K562 (cell line): ENCODE results near the gene AHCYL2. TPM values are rescaled to one million over a fixed set of nuclear protein-coding genes. Genes with fewer than 3 reads are reported as not detected.
"Not testable (repeated sequence)": the region's sequence is repeated elsewhere in the genome, so short reads cannot be mapped to it uniquely, and the experiment has no call there.

Source experiments
- ATAC-seq: fragments of 200-7000 bp; cut with Tn5 transposase; 3 replicates; pipeline ENCODE4 v1.9.1; 2020; ENCODE audit warnings: moderate library complexity
- BruUV-seq: library from RNA; stranded (reverse); fragments of 400-500 nt; replicated peaks from 2 replicates; lab custom pipeline; 2021; lab: Mats Ljungman, UMichigan
- CTCF ChIA-PET: fragments of 300-600 bp; formaldehyde crosslinking; extraction: SDS; loops from one replicate; lab custom pipeline; 2021; ENCODE audit warnings: low intra/inter-chr PET ratio; lab: Yijun Ruan, JAX
- POLR2A ChIA-PET: fragments of 300-600, 350-650 bp; sonication (Branson Sonifier 250); formaldehyde crosslinking; extraction: SDS; loops from one replicate; lab custom pipeline; 2021; ENCODE audit warnings: antibody characterized with exemption, inconsistent platforms; lab: Yijun Ruan, JAX
- DNase-seq, 4 experiments: peaks; one replicate each; pipeline versions ENCODE4 v3.0.0 to v3.0.0-alpha.2; 2011 to 2018; ENCODE audit warnings: low spot score in 3 of 4, mixed read lengths in 3 of 4; ENCODE audit errors: extremely low read depth in 1 of 4
- FAIRE-seq: peaks from 2 replicates; lab custom pipeline; 2011; peaks lifted over from hg19 to GRCh38; lab: Jason Lieb, UNC
- H2AFZ ChIP-seq: 2 replicates; pipeline ENCODE4 v1.6.0; 2011; ENCODE audit warnings: low read depth, low read length, control low read depth, inconsistent platforms
- H3K27ac ChIP-seq: fragments of 200-600 bp; 3 replicates; pipeline ENCODE4 v1.8.0; 2011; ENCODE audit warnings: low read depth, mild to moderate bottlenecking, control low read depth, inconsistent platforms, low read length, moderate library complexity, mixed read lengths; ENCODE audit errors: extremely low read depth
- H3K27me3 ChIP-seq, 2 experiments: fragments of 300-600 bp in 1 of 2; 2 replicates in 1 of 2; 3 replicates in 1 of 2; pipeline versions ENCODE4 v1.6.0 to v1.8.0; 2011; ENCODE audit warnings: inconsistent platforms in 2 of 2, low read length in 2 of 2, mild to moderate bottlenecking in 1 of 2, mixed read lengths in 1 of 2, moderate library complexity in 1 of 2; ENCODE audit not compliant: control insufficient read depth in 2 of 2, insufficient read depth in 2 of 2
- H3K36me3 ChIP-seq: fragments of 300-600 bp; 3 replicates; pipeline ENCODE4 v1.8.0; 2011; ENCODE audit warnings: mild to moderate bottlenecking, low read length, inconsistent platforms; ENCODE audit not compliant: control insufficient read depth, insufficient read depth
- H3K4me1 ChIP-seq, 2 experiments: fragments of 200-600 bp in 1 of 2; replicated peaks in 1 of 2; 2 replicates in 1 of 2; 3 replicates in 1 of 2; pipeline versions ENCODE4 v1.5.1 to v1.8.0; 2011; ENCODE audit warnings: inconsistent platforms in 2 of 2, low read length in 2 of 2, mild to moderate bottlenecking in 1 of 2, mixed read lengths in 1 of 2, moderate library complexity in 1 of 2; ENCODE audit not compliant: control insufficient read depth in 2 of 2, insufficient read depth in 2 of 2
- H3K4me2 ChIP-seq: 2 replicates; pipeline ENCODE4 v1.6.1; 2011; ENCODE audit warnings: low read length, control low read depth, inconsistent platforms, mixed read lengths; ENCODE audit not compliant: insufficient read depth
- H3K4me3 ChIP-seq: fragments of 200-600 bp; sonication (generic), shearing (Covaris generic); 2 replicates; pipeline ENCODE4 v1.5.1; 2016; ENCODE audit warnings: control low read depth, inconsistent platforms
- H3K79me2 ChIP-seq: fragments of 200-600 bp; 3 replicates; pipeline ENCODE4 v1.8.0; 2011; ENCODE audit warnings: low read length, inconsistent platforms; ENCODE audit not compliant: control insufficient read depth, insufficient read depth
- H3K9ac ChIP-seq, 2 experiments: 2 replicates each; pipeline versions ENCODE4 v1.6.0 to v1.6.1; 2011; ENCODE audit warnings: low read depth in 2 of 2, low read length in 2 of 2, control low read depth in 1 of 2, inconsistent platforms in 1 of 2, mild to moderate bottlenecking in 1 of 2, mixed read lengths in 1 of 2; ENCODE audit not compliant: insufficient read depth in 1 of 2
- H3K9me1 ChIP-seq: one replicate; pipeline ENCODE4 v1.6.0; 2011; ENCODE audit warnings: inconsistent platforms, mild to moderate bottlenecking, low read length, moderate library complexity; ENCODE audit not compliant: control insufficient read depth, insufficient read depth
- H3K9me3 ChIP-seq: replicated peaks from 2 replicates; pipeline ENCODE4 v1.5.1; 2011; ENCODE audit warnings: low read depth, low read length, inconsistent platforms; ENCODE audit not compliant: control insufficient read depth, insufficient read depth
- H4K20me1 ChIP-seq: replicated peaks from 2 replicates; pipeline ENCODE4 v1.6.1; 2011; ENCODE audit warnings: low read length, inconsistent platforms, mixed read lengths; ENCODE audit not compliant: control insufficient read depth, insufficient read depth
- CBFA2T2 ChIP-seq: fragments of 450-650 bp; conservative IDR thresholded peaks from 2 replicates; pipeline ENCODE4 v1.6.1; 2017; ENCODE audit warnings: mild to moderate bottlenecking
- CBFA2T3 ChIP-seq: fragments of 450-650 bp; IDR thresholded peaks from 2 replicates; pipeline ENCODE4 v1.6.1; 2017
- DMBX1 ChIP-seq: fragments of 250-450 bp; sonication (Bioruptor Pico); IDR thresholded peaks from 2 replicates; pipeline ENCODE4 v1.8.0; 2022; ENCODE audit warnings: inconsistent platforms, mild to moderate bottlenecking, moderate library complexity, borderline replicate concordance
- EHMT2 ChIP-seq: fragments of 450-650 bp; IDR thresholded peaks from 2 replicates; pipeline ENCODE4 v1.6.1; 2018; ENCODE audit warnings: antibody characterized with exemption
- JUN ChIP-seq, 2 experiments: sonication (generic) in 1 of 2; formaldehyde crosslinking in 1 of 2; IDR thresholded peaks; 2 replicates each; pipeline versions ENCODE4 v1.6.1 to v1.8.0; 2012 to 2022; ENCODE audit warnings: borderline replicate concordance in 2 of 2, mild to moderate bottlenecking in 2 of 2, improper control_type of control experiment in 1 of 2, low read depth in 1 of 2, low read length in 1 of 2, missing genetic modification reagents in 1 of 2
- MYNN ChIP-seq, 2 experiments: sonication (generic); formaldehyde crosslinking in 1 of 2; IDR thresholded peaks; 2 replicates each; pipeline versions ENCODE4 v1.5.0 to v1.6.1; 2016 to 2020; ENCODE audit warnings: antibody characterized with exemption in 1 of 2, missing genetic modification reagents in 1 of 2
- VEZF1 ChIP-seq: fragments of 200-800 bp; sonication (Bioruptor generic); IDR thresholded peaks from 2 replicates; pipeline ENCODE4 v1.6.1; 2017; ENCODE audit warnings: missing genetic modification characterization, missing compliant biosample characterization
- WGBS: fragments of 100-300 bp; shearing (Covaris generic); methylation state at CpG from one replicate; pipeline ENCODE4 v1.1.6; 2016; ENCODE audit warnings: low coverage, mixed read lengths; ENCODE audit not compliant: insufficient coverage; ENCODE audit errors: missing lambda C conversion rate; 5-methylcytosine and 5-hydroxymethylcytosine counted together
- in situ Hi-C: fragments of 300-500 bp; cut with MboI; formaldehyde crosslinking; loops from 4 replicates; pipeline ENCODE4 v1.15.0; 2018; ENCODE audit warnings: inconsistent platforms, mixed read lengths
- intact Hi-C: fragments of 100-400 bp; cut with micrococcal nuclease; formaldehyde crosslinking; loops from 2 replicates; pipeline ENCODE4 v1.14.2; 2022
- polyA plus RNA-seq, 8 experiments: library from polyadenylated mRNA; depleted of rRNA in 4 of 8; stranded (reverse) in 5 of 8; unstranded in 3 of 8; fragments of >200 nt; fragmentation: Nextera tagmentation in 2 of 8; fragmentation: Illumina TruSeq in 1 of 8; extraction: Ambion mirVana in 2 of 8; extraction: Trizol in 1 of 8; gene quantifications; 2 replicates each; pipeline versions ENCODE4 v1.2.1 to v1.2.3, GENCODE V29; 2011 to 2014; ENCODE audit warnings: inconsistent platforms in 1 of 8, missing spikeins in 1 of 8
- total RNA-seq, 7 experiments: library from RNA; depleted of rRNA in 6 of 7; stranded (reverse); fragments of >200 nt in 6 of 7; fragmentation: Illumina TruSeq in 2 of 7; extraction: Trizol in 2 of 7; gene quantifications; 2 replicates each; pipeline versions ENCODE4 v1.2.1 to v1.2.3, GENCODE V29; 2011 to 2021; ENCODE audit warnings: low replicate concordance in 1 of 7
- TF ChIP-seq, protein P1 (sequence below): sonication (generic); formaldehyde crosslinking; IDR thresholded peaks from 2 replicates; pipeline ENCODE4 v1.8.1; 2023; ENCODE audit warnings: mild to moderate bottlenecking, missing genetic modification reagents

Gene AHCYL2
- total and polyA plus RNA-seq, 9 of the 15 experiments (the other 6 are each of a cell fraction or from before 2014, with no cell fraction given): 0.93 to 10.5 (median 5.2) TPM

GRCh38 chr7:129216821-129217416 lies 7.9 kb upstream of the AHCYL2 start:
- H3K27me3 ChIP-seq: peaks cover 19 to 37% of the 10 kb centered on the region in 2 experiments; a peak in 4 of 5 replicates
- not testable (repeated sequence) for H3K4me3 ChIP-seq, ATAC-seq, H3K4me2 ChIP-seq, H4K20me1 ChIP-seq, H3K27ac ChIP-seq, FAIRE-seq, H3K36me3 ChIP-seq, H3K9me3 ChIP-seq, H3K4me1 ChIP-seq, H3K9me1 ChIP-seq
- in situ Hi-C loops (loop anchor here (5.0 kb wide), 2 partner anchors 80 to 425 kb away; no protein-coding TSS in a partner anchor), intact Hi-C loops (loop anchor here (5.0 kb wide), 1 partner anchor 795 kb away; no protein-coding TSS in a partner anchor)
- WGBS: 4% methylated on average over 7 of the region's 8 CpGs
- TF ChIP-seq CBFA2T2: peak; percentile 23; the same call in 1 of the 2 replicates
- TF ChIP-seq CBFA2T3: peak; percentile 44
- TF ChIP-seq, all 486 proteins: peak for 2; not testable (repeated sequence) for 484
- H3K9ac ChIP-seq, H2AFZ ChIP-seq, H3K79me2 ChIP-seq, BruUV-seq, DNase-seq: not testable (repeated sequence)
- CTCF ChIA-PET: interaction anchor here (0.6 to 3.0 kb wide), 5 partner anchors 54 to 1511 kb away, joined by 3 to 57 read pairs (median 5); no protein-coding TSS in a partner anchor
- POLR2A ChIA-PET: interaction anchor here (0.9 kb wide), 1 partner anchor 37 kb away, joined by 5 read pairs; no protein-coding TSS in a partner anchor

DNA sequence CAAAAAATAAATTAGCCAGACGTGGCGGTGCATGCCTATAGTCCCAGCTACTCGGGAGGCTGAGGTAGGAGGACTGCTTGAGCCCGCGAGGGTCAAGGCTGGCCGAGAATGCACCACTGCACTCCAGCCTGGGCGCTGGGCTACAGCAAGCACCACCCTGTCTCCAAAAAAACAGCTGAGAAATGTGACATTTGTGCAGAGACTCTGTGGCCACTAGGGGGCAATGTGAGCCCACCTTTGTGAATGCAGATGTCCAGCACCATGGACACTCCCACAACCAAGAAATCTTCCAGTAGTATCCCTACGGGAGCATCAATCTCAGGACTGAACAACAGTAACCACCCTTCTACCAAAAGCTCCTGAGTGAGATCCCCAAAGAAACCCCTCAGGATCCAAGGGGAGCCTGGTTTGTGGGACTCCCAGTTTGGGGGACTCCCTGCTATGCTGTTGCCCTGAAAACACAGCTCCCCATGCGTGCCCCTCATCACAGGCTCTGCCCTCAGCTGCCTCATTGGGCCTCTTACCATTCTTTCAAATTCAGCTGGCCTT lies 6.2 kb upstream of the AHCYL2 start:
- no peak overlapping the region for H3K4me2 ChIP-seq
- intact Hi-C loops: loop anchor here (1.0 to 5.0 kb wide), 6 partner anchors 53 to 794 kb away; no protein-coding TSS in a partner anchor
- H3K79me2 ChIP-seq: no peaks in the 10 kb centered on the region
- 6% methylated on average over 9 of the region's 9 CpGs for WGBS
- H3K27me3 ChIP-seq: peaks cover 8 to 27% of the 10 kb centered on the region in 2 experiments; a peak in 2 of 5 replicates
- POLR2A ChIA-PET: interaction anchor here (0.6 to 1.3 kb wide), 6 partner anchors 11 to 269 kb away, joined by 3 to 5 read pairs (median 4); no protein-coding TSS in a partner anchor
- H3K4me1 ChIP-seq: peaks cover 0 to 3% of the 10 kb centered on the region in 2 experiments; a peak in 1 of 5 replicates
- in situ Hi-C loops: loop anchor here (5.0 kb wide), 2 partner anchors 79 to 424 kb away; no protein-coding TSS in a partner anchor
- ATAC-seq: peak; percentile 96
- H3K36me3 ChIP-seq: no peaks in the 10 kb centered on the region
- 0 out of 2 replicates have a peak overlapping the region, but pooled peaks have one; percentile 19 for H2AFZ ChIP-seq
- H4K20me1 ChIP-seq: no peaks in the 10 kb centered on the region
- H3K27ac ChIP-seq: no peak overlapping the region
- CTCF ChIA-PET: interaction anchor here (0.5 to 3.0 kb wide), 17 partner anchors 51 to 1613 kb away, joined by 3 to 57 read pairs (median 3); no protein-coding TSS in a partner anchor
- peak overlapping the region in 1 of 2 experiments; percentile 24; a peak in 1 of 4 replicates for H3K9ac ChIP-seq
- peak; percentile 99 for FAIRE-seq
- peak; percentile 85 to 93 (median 88) for DNase-seq
- H3K9me1 ChIP-seq: no peaks in the 10 kb centered on the region
- H3K9me3 ChIP-seq: no peaks in the 10 kb centered on the region
- no peak overlapping the region for H3K4me3 ChIP-seq
- no TSS peak for BruUV-seq
- TF ChIP-seq JUN (IDR thresholded peaks at IDR 0.05; ENCODE audit: borderline replicate concordance, low read depth, low read length): 0 out of 2 replicates have a peak, but pooled peaks have one; percentile 26
- TF ChIP-seq JUN (CRISPR knock-in tag; IDR thresholded peaks at IDR 0.05; ENCODE audit: borderline replicate concordance): no peak
- TF ChIP-seq EHMT2: peak; percentile 60; the same call in 1 of the 2 replicates
- no peak for TF ChIP-seq VEZF1
- TF ChIP-seq, protein P1, sequence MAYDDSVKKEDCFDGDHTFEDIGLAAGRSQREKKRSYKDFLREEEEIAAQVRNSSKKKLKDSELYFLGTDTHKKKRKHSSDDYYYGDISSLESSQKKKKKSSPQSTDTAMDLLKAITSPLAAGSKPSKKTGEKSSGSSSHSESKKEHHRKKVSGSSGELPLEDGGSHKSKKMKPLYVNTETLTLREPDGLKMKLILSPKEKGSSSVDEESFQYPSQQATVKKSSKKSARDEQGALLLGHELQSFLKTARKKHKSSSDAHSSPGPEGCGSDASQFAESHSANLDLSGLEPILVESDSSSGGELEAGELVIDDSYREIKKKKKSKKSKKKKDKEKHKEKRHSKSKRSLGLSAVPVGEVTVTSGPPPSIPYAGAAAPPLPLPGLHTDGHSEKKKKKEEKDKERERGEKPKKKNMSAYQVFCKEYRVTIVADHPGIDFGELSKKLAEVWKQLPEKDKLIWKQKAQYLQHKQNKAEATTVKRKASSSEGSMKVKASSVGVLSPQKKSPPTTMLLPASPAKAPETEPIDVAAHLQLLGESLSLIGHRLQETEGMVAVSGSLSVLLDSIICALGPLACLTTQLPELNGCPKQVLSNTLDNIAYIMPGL (CRISPR knock-in tag): 0 out of 2 replicates have a peak, but pooled peaks have one; percentile 55
- TF ChIP-seq DMBX1 (CRISPR knock-in tag): no peak
- TF ChIP-seq MYNN (IDR thresholded peaks at IDR 0.05): no peak
- no peak for TF ChIP-seq MYNN (CRISPR knock-in tag; IDR thresholded peaks at IDR 0.05)
